ENCODE measurements around the gene VRK1.

Gene VRK1

DNA sequence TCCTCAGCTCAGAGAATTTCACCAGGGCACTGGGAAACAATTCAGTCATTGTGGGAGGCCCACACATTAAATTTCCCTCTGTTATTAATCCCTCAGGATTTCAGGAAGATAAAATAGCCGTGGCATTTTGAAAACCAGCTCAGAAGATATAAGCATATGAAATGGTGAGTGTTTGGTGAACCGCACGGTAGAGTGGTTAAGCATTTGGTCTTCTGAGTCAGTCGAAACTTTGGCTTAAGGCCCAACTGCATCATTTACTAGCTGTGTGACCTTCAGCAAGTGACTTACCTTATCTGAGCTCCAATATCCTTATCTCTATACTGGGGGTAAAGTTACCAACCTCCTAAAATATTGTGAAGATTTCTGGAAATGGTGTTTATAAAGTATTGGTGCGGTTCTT is 5.2 kb upstream of the VRK1 start:
- DNase-seq, result no peak

DNA sequence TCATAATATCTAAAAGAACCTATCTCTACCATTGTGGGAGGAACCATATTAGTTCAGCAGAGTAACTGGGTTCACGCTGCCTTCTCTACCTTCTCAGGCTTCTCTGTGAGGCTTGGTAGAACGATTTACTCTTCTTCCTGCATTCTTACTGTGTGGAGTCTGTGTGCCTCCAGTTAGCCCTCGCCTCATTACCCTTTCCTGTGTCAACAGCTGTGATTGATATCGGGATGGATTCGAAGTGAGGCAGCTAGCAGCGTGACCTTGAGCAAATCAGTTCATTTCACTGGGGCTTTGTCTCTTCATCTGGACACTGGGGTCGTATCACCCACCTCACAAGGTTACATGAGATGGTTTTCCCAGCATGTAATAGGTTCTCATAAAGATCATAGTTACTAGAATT is 4.6 kb upstream of the VRK1 start:
- DNase-seq, result no peak

DNA sequence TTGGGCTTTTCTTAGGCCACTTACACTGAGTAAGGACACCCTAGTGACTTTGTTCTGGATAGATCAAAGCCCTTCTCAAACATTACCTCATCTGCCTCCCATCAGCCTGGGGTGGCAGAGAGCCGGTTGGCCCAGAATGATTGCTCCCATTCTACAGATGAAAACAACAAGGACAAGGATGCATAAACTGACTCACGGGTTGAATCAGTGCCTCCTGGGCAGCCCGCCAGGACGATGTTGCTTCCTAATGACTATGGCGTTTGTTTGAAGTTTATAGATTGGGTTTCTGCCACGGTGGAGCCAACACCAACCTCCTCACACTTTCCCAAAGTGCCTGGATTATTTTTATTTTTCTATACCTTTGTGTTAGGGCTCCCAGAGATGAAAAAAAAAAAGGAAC is 3.6 kb upstream of the VRK1 start:
- no peak for DNase-seq

DNA sequence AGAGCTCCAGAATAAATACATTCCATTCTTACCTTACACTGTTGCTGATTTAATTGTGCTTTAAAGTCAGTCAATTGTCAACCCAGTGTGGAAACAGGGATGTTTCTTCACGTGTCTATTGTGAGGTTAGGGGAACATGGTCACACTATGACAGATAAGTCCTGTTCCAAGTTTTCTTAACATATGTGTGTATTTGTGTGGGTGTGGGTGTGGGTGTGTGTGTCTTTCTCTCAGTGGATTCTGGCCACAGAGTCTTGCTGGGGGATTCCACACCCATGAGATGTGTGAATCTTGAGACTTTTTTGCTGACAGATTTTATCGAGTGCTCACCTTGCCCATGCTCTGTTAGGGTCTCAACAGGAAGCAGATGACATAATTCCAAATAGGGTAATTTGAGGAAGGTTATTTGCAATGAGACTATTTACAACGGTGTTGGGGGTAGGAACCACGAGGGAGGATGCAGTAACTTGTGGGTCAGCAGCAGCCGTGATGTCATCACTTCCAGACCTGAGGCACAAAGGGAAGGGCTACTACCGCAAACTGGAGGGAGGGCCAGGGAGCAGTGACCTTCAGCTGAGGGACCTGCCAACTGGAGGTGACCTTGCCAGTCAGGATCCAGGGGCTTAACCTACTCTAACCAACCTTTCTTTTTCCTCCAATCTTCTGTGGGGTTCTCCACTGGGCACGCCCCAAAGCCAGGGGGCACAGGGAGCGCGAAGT is 1.9 kb upstream of the VRK1 start:
- no peak for DNase-seq

DNA sequence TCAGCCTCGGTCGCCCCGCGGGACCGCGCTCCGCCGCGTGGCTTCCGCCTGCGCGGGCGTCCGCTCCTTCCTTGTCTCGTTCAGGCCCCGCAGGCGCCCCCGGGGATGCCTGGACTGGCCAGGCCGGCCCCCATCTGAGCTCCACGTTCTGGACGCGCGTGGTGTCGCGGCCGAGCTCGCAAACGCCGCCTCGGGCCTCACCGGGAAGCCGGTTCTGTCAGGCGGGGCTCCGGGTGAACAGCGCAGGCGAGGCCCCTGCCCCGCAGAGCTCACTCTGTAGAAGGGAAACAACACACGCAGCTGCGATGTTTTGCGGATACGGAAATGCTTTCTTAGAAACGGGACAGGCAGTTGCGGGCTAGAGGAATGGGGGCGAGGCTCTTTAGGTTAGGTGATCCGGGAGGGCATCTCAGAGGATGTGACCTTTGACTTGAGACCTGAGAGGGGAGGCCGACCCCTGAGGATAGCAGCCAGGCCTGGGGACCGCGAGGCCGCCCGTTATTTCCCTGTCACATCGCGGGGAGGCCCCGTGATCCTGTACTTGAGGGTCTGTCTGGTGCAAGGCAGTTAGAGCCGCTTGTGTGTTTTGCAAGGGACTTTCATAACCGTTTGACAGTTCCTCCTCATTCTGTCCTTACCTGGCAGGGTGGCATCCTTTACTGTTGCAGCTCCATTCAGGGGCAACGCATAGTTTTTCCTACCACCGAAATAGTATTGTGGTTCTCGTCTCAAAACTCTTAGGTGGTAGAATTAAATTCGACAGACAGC is 584 bp downstream of the VRK1 start:
- no peak for DNase-seq

GRCh38 chr14:96798956-96799355 is 1.8 kb downstream of the VRK1 start:
- DNase-seq, result no peak

- no peak for DNase-seq
Observed at GRCh38 chr14:96799489-96800054, 2.4 kb downstream of the VRK1 start.

DNA sequence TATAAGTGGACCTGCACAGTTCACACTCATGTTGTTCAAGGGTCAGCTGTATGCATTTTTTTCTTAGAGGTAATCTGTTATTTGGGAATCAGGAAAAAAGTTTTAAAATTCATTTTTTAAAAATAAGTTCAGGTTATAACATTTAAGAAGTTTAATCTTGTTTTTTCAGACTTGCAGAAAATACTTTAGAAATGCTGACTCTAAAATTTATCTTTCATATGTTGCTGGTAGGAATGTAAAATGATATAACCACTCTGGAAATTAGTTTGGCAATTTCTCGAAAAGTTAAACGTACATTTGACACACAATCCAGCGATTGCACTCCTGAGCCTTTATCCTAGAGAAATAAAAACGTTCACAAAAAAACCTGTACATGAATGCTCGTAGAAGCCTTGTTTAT is 4.7 kb downstream of the VRK1 start:
- DNase-seq, result no peak

DNA sequence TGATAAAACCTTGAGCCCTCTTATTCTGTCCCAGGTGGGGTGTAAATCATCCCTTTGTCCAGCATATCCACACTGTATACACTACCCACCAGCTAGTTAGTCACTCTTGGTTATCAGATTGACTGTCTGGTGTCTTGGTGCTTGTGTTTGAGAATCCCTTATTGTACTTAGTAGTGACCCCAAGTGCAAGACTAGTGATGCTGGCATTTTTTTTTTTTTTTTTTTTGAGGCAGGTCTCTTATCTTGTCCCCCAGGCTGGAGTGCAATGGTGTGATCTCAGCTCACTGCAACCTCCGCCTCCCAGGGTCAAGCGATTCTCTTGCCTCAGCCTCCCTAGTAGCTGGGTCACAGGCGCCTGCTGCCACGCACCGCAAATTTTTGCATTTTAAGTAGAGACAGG is 5.8 kb downstream of the VRK1 start:
- DNase-seq, result no peak

GRCh38 chr14:96803958-96804357 is 6.8 kb downstream of the VRK1 start:
- DNase-seq, result no peak

DNA sequence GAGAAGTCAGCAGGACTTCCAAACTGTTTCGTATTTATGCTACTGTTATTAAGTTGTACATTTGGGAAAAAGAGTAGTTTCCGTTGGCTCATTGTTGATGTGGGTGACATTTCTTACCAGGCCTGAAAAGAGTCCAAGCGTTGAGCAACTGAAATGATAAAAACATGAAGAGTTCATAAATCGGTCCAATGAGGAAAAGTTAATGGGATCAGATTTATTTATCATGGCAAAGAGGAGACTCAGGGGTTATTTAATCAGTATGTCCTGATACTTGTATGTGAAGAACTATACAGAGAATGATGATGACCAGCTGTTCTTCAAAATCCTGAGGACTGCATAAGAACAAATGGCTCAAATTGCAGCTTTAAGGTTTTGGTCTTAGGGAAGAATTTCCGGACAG is 7.7 kb downstream of the VRK1 start:
- DNase-seq, result no peak

DNA sequence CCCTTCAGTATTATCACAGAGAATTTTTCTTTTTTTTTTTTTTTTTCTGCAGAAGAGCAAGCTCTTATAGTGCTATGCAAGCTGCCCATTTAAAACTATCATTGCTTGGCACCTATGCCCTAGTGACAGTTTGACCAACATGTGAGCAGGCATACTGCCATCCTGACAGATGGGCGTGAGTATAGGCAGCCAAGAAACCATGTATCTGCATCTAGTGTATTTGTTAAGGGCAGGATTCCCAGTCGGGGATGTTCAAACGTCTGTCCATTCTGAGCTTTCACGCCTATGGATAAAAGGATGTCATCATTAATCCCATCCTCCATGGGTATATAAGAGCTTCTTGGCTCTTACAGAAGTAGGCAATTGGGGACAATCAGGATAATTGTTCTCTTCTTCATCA is 8.8 kb downstream of the VRK1 start:
- no peak for DNase-seq

DNA sequence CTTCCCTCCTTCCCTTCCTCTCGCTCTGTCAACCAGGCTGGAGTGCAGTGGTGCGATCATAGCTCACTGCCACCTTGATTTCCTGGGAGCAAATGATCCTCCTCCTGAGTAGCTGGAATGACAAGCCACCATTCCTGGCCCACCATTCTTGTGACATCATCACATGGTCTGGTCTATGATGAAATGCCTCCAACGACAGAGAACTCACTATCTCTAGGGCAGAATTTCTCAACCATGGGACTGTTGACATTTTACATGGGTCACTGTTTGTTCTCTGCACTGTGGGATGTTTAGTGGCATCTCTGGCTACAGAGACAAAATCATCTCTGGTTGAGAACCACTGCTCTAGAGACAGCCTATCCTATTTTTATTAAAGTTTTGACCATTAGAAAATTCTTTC is 9.7 kb downstream of the VRK1 start:
- no peak for DNase-seq

DNA sequence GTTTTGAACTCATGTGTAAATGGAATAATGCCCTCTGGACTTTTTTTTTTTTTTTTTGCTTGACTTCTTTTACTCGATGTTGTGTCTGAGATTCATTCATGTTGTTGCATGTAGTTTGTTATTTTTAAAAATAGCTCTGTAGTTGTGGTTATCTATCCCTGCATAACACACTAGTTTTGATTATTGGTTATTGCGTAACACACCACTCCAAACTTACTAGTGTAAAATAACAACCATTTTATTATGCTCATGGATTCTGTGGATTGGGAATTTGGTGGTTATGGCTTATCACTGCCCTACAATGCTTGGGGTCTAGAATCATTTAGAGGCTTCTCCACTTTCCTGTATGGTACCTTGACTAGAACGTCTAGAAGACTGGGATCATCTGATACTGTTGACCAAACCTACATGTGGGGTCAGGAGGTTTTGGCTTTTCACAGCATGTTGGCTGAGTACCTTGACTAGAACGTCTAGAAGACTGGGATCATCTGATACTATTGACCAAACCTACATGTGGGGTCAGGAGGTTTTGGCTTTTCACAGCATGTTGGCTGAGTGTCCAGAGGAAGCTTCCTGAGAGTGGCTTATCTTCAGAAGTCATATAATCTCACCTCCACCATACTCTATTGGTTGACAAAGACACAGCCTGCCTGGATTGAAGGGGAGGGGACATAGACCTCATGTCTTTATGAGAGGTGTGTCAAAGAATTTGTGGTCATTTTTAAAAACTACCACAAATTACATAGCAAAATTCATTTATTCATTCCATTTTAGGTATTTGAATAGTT is 11.6 kb downstream of the VRK1 start:
- DNase-seq, result no peak

- no peak for DNase-seq
Observed at GRCh38 chr14:96811265-96811664, 14.1 kb downstream of the VRK1 start.

GRCh38 chr14:96811985-96812667 is 14.9 kb downstream of the VRK1 start:
- no peak for DNase-seq

DNA sequence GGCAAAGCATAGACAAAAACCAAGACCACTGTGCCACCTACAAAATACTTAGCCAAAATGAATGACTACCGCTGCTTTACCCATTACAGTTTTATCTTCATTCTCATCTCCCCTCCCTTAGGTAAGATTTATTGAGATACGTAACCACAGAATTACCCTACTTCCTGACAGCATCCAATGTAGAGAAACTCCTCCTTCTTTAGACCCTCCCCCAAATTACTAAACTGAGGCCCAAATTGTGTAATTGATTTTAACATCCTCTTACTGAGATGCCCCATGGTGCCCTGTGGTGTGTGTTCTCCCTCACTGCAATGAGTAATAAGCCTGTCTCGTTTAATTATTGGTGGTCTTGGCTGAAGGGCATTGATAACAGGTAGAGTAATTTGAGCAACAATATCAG is 19.1 kb downstream of the VRK1 start:
- DNase-seq, result no peak

- DNase-seq, result no peak
Observed at GRCh38 chr14:96817750-96818666, 20.8 kb downstream of the VRK1 start.

- DNase-seq, result no peak
Observed at GRCh38 chr14:96821501-96821900, 24.3 kb downstream of the VRK1 start.

DNA sequence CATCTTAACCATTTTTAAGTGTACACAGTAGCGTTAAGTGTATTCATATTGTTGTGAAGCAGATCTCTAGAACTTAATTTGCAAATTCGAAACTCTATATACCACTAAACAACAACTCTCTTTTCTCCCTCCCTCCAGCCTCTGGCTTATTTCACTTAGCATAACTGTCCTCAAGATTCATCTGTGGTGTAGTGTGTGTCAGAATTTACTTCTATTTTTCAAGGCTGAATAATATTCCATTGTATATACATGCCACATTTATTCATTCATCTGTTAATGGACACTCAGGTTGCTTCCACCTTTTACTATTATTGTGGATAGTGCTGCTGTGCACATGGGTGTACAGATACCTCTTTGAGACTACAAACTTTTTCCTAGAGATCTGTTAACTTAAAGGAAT is 26.5 kb downstream of the VRK1 start:
- no peak for DNase-seq

DNA sequence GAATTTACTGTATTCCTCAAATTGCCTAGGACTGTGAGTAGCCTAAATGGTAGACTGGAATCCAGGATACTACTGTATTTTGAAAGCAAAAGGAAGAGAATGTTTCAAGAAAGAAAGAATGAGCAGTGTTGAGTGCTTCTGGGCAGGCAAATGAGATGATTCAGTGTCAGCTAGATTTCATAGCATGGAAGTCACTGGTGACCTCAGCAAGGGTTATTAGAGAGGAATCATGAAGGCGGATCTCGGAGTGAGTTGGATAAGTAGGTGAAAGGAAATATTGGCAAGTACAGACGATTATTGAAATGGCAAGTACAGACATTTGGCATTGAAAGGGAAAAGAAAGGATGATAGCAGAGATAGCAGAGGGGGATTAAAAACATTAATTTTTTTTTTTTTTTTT is 27.1 kb downstream of the VRK1 start:
- DNase-seq, result no peak

DNA sequence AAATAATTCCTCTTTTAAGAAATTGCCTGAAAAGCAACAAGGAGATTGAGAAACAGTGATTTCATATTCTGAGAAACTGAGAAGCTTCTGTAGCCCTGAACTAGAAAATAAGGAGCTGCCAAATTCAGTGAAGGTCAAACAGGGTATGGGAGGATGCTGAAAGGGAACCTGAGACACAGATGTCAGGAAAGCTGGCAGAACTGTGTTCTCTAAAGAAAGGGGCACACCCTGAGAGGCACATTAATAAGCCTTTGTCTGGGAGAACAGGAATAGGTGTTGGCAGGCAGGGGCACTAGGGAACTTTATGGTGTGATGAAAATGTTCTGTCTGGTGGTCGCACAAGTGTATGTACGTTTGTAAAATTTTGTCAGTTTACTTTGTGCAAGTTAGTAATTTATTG is 29.6 kb downstream of the VRK1 start:
- DNase-seq, result no peak

Data from midbrain (tissue), 1 donor.